VCaP (cell line): Measurements from ENCODE around the gene PKIG.

Experiments used
- H3K27ac ChIP-seq: fragments of 450-650 bp; 2 replicates; pipeline ENCODE4 v1.5.1; 2017
- TF ChIP-seq, protein P1 (sequence below): fragments of 450-650 bp; conservative IDR thresholded peaks from 2 replicates; pipeline ENCODE4 v1.5.1; 2017; ENCODE audit warnings: mild to moderate bottlenecking, moderate library complexity

PKIG gene

DNA sequence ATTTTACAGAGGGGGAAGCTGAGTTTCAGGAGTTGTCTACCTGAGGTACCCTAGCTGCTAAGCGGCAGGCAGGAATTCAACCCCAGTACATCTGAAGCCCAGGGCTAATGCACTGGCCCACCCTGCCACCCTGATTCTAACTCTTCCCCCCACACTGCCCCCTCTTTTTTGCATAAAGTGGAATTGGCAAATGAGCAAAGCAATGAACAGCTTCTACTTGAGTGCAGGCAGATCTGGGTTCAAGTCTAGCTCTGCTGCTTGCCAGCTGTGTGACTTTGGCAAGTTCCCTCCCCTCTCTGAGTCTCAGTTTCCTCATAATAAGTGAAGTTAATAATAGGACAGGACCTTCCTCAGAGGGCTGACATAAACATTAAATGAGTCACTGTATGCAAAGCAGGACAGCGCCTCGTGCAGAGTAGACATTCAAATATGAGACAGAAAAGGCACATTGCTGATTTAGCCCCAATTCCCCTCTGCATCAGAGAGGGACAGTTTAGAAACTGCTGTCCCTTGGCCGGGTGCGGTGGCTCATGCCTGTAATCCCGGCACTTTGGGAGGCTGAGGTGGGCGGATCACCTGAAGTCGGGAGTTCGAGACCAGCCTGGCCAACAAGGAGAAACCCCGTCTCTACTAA lies 64.4 kb downstream of the PKIG start:
- TF ChIP-seq, protein P1, sequence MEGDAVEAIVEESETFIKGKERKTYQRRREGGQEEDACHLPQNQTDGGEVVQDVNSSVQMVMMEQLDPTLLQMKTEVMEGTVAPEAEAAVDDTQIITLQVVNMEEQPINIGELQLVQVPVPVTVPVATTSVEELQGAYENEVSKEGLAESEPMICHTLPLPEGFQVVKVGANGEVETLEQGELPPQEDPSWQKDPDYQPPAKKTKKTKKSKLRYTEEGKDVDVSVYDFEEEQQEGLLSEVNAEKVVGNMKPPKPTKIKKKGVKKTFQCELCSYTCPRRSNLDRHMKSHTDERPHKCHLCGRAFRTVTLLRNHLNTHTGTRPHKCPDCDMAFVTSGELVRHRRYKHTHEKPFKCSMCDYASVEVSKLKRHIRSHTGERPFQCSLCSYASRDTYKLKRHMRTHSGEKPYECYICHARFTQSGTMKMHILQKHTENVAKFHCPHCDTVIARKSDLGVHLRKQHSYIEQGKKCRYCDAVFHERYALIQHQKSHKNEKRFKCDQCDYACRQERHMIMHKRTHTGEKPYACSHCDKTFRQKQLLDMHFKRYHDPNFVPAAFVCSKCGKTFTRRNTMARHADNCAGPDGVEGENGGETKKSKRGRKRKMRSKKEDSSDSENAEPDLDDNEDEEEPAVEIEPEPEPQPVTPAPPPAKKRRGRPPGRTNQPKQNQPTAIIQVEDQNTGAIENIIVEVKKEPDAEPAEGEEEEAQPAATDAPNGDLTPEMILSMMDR = no peak
- H3K27ac ChIP-seq = no peak overlapping the region

DNA sequence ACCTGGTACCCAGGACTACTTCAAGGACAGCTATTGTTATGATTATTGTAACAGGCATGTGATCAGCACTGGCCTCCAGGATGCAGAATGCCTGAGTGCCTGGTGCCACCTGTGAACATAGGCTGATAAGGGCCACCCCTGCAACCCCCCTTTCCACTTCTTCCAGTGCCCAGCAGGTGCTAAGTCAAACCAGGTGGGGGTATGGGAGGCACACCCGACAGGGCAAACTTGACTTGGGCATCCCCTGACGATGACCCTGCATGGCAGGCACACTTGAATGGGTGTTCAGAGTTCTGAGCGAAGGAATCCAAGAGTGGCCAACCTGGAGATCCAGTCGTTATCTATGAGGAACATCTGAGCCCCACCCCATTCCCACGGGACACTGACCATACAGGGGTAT lies 65.7 kb downstream of the PKIG start:
- TF ChIP-seq, protein P1 = no peak
- H3K27ac ChIP-seq = peak overlapping the region; percentile 24; the same call in 1 of the 2 replicates

- TF ChIP-seq, protein P1 = 0 out of 2 replicates have a peak, but pooled peaks have one; percentile 8
Observed at GRCh38 chr20:44648579-44648978, 66.2 kb downstream of the PKIG start.

DNA sequence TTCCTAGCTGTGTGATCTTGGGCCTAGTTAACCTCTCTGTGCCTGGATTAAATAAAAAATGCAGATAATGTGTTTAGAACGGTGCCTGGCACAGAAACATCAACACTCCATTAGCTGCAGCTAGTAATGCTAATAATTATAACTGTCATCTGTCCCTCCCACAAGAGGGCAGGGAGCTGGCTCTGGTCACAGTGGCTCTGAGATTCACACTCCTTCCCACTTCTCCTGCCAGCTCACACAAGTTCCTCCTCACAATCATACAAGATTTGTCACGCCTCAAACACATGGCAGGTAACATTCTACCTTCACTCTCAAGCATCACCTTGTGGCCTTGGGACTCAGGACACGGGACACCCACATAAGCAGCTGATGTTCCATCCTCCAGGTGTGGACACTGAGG lies 66.7 kb downstream of the PKIG start:
- H3K27ac ChIP-seq = peak overlapping the region; percentile 24; the same call in 1 of the 2 replicates
- TF ChIP-seq, protein P1 = no peak

More at GRCh38 chr20:44648579-44648978, 66.2 kb downstream of the PKIG start:
- peak overlapping the region; percentile 24; the same call in 1 of the 2 replicates for H3K27ac ChIP-seq

DNA sequence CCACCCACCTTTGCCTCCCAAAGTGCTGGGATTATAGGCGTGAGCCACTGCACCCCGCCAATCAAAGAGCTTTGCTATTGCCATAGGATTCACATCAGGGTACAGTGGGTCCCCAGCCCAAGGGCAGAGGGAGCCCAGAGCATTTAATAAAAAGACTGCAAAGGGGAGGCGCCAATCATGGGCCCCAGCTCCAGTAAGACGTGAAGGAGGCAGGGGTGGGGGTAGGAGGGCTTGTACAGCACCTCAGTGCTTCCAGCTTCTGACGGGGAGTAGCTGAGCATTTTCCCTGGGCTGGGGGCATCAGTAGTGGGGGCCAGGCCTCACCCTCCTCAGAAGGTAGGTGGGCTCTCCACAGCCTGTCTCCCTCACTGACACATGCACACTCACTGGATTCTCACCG lies 67.6 kb downstream of the PKIG start:
- H3K27ac ChIP-seq = no peak overlapping the region
- TF ChIP-seq, protein P1 = no peak

DNA sequence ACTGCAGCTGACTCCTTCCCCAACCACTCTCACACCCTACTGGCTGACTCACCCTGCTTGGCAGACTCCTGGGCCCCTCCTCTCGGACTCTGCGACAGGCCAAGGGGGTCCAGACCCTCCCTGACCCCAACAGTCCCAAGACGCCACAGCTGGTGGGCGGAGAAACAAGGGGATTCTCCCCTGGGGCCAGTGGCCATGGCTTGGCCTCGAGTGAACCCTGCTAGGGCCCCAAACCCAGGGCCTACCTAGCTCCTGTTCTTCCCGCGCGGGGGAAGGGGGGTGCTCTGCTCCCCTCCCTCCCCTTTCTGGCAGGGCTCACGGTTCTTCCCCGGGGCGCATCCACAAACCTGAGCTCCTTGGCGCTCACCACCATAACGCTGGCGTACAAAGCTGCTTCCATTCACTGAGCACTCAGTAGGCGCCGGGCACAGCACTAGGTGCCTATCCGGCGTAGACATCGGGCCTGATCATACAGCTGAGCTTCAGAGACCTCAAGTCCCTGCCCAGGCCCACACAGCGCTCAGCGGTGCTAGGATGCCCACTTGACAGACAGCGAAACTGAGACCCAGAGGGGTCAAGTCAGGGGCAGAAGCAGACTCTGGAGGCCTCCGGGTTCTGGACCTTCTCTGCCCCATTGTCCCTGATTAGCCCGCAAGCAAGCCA lies 68.5 kb downstream of the PKIG start:
- H3K27ac ChIP-seq = peak overlapping the region; percentile 65; the same call in 1 of the 2 replicates
- TF ChIP-seq, protein P1 = no peak

DNA sequence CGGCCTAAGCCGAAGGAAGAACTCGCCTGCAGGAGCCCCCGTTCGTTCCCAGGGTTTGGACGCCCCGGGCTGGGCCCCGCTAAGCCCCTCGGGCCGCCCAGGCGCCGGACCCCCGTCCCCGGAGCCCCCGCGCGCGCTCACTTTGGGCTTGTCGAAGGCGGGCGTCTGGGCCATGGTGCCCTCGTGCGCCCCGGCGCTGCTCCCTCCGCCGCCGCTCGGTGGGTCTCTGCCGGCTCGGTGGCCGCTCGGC lies 69.0 kb downstream of the PKIG start:
- TF ChIP-seq, protein P1 = no peak
- H3K27ac ChIP-seq = peak overlapping the region; percentile 65; the same call in 1 of the 2 replicates
